A549 (cell line): ENCODE results near the gene PTGES. TPM values are rescaled to one million over a fixed set of nuclear protein-coding genes. Genes with fewer than 3 reads are reported as not detected.
A peak's percentile ranks its signal among the peaks of the same experiment; 100 is the strongest.
"Not testable (repeated sequence)": the region's sequence is repeated elsewhere in the genome, so short reads cannot be mapped to it uniquely, and the experiment has no call there.

Experiments
- ATAC-seq, 2 experiments: fragments of 200-7000 bp in 1 of 2; fragments of >200 bp in 1 of 2; cut with Nextera tagmentation in 1 of 2; cut with Tn5 transposase in 1 of 2; 3 replicates each; pipeline versions ENCODE4 v1.8.0 to v1.9.1; 2018 to 2020; ENCODE audit warnings: mild to moderate bottlenecking in 1 of 2, moderate library complexity in 1 of 2
- CTCF ChIA-PET: fragments of 300-600 bp; sonication (Branson Sonifier 250); formaldehyde crosslinking; extraction: SDS; loops from one replicate; lab custom pipeline; 2021; ENCODE audit warnings: antibody characterized with exemption, inconsistent platforms; lab: Yijun Ruan, JAX
- POLR2A ChIA-PET: fragments of 350-600 bp; formaldehyde crosslinking; extraction: SDS; loops from one replicate; lab custom pipeline; 2021; ENCODE audit warnings: antibody characterized with exemption, inconsistent platforms; lab: Yijun Ruan, JAX
- DNase-seq, 2 experiments: peaks; one replicate each; pipeline versions ENCODE4 v3.0.0 to v3.0.0-alpha.2; 2011 to 2016; ENCODE audit warnings: low read depth in 1 of 2, low spot score in 1 of 2
- FAIRE-seq: peaks from 2 replicates; lab custom pipeline; 2011; peaks lifted over from hg19 to GRCh38; lab: Jason Lieb, UNC
- H3K27ac ChIP-seq, 2 experiments: fragments of >200 bp; sonication (Bioruptor Twin); formaldehyde crosslinking; 3 replicates each; pipeline ENCODE4 v1.5.1; 2016 to 2017
- H3K4me1 ChIP-seq: fragments of >200 bp; sonication (Bioruptor Twin); formaldehyde crosslinking; 3 replicates; pipeline ENCODE4 v1.6.1; 2016
- H3K4me2 ChIP-seq: fragments of >200 bp; sonication (Bioruptor Twin); formaldehyde crosslinking; 3 replicates; pipeline ENCODE4 v1.6.1; 2016
- H3K4me3 ChIP-seq: fragments of >200 bp; sonication (Bioruptor Twin); formaldehyde crosslinking; 3 replicates; pipeline ENCODE4 v1.5.1; 2016
- H3K9me3 ChIP-seq: fragments of >200 bp; sonication (Bioruptor Twin); formaldehyde crosslinking; 3 replicates; pipeline ENCODE4 v1.6.1; 2016
- ATOH8 ChIP-seq: fragments of 250-450 bp; sonication (Bioruptor Pico); IDR thresholded peaks from 2 replicates; pipeline ENCODE4 v1.5.0; 2020; ENCODE audit warnings: low read depth, mild to moderate bottlenecking, moderate library complexity
- BHLHE40 ChIP-seq: IDR thresholded peaks from 2 replicates; pipeline ENCODE4 v1.6.1; 2012; ENCODE audit warnings: low read depth, low read length, inconsistent platforms
- CEBPB ChIP-seq, 2 experiments: fragments of >200 bp in 1 of 2; sonication (Bioruptor Twin) in 1 of 2; formaldehyde crosslinking in 1 of 2; IDR thresholded peaks; 2 replicates each; pipeline ENCODE4 v1.6.1; 2012 to 2016
- CHD4 ChIP-seq: fragments of 200-600 bp; sonication (generic); IDR thresholded peaks from 2 replicates; pipeline ENCODE4 v1.6.1; 2016; ENCODE audit warnings: antibody characterized with exemption, mild to moderate bottlenecking, borderline replicate concordance
- E2F6 ChIP-seq: IDR thresholded peaks from 2 replicates; pipeline ENCODE4 v1.6.1; 2012; ENCODE audit warnings: low read depth, borderline replicate concordance
- EHMT2 ChIP-seq: fragments of 200-600 bp; sonication (generic); IDR thresholded peaks from 2 replicates; pipeline ENCODE4 v1.6.1; 2016; ENCODE audit warnings: antibody characterized with exemption, low read depth, mild to moderate bottlenecking, moderate library complexity
- EP300 ChIP-seq, 2 experiments: fragments of >200 bp; sonication (Bioruptor Twin); formaldehyde crosslinking; IDR thresholded peaks; 2 replicates in 1 of 2; 3 replicates in 1 of 2; pipeline ENCODE4 v1.6.1; 2016 to 2017
- FOSL2 ChIP-seq, 2 experiments: fragments of 450-650 bp in 1 of 2; fragments of >200 bp in 1 of 2; sonication (Bioruptor Twin) in 1 of 2; formaldehyde crosslinking; IDR thresholded peaks; 2 replicates each; pipeline versions ENCODE4 v1.5.0 to v1.6.1; 2016 to 2020; ENCODE audit warnings: mild to moderate bottlenecking in 1 of 2, moderate library complexity in 1 of 2
- GATA3 ChIP-seq: IDR thresholded peaks from 2 replicates; pipeline ENCODE4 v1.6.1; 2012; ENCODE audit warnings: borderline replicate concordance
- HEYL ChIP-seq: fragments of 250-450 bp; sonication (Bioruptor Pico); IDR thresholded peaks from 2 replicates; pipeline ENCODE4 v1.8.0; 2021; ENCODE audit warnings: mild to moderate bottlenecking, moderate library complexity
- HOXB13 ChIP-seq: fragments of 250-450 bp; sonication (Bioruptor Pico); IDR thresholded peaks from 2 replicates; pipeline ENCODE4 v1.5.0; 2020; ENCODE audit warnings: low read depth, mild to moderate bottlenecking, moderate library complexity
- JUN ChIP-seq, 2 experiments: fragments of >200 bp; sonication (Bioruptor Twin); formaldehyde crosslinking; IDR thresholded peaks; 2 replicates in 1 of 2; 3 replicates in 1 of 2; pipeline ENCODE4 v1.6.1; 2016 to 2017
- JUNB ChIP-seq: fragments of >200 bp; sonication (Bioruptor Twin); formaldehyde crosslinking; IDR thresholded peaks from 2 replicates; pipeline ENCODE4 v1.6.1; 2016
- MAFK ChIP-seq: fragments of 450-650 bp; IDR thresholded peaks from 2 replicates; pipeline ENCODE4 v1.6.1; 2014; ENCODE audit not compliant: partially characterized antibody
- MAX ChIP-seq: IDR thresholded peaks from 2 replicates; pipeline ENCODE4 v1.6.1; 2012
- NFE2L2 ChIP-seq: fragments of 150-350 bp; conservative IDR thresholded peaks from 2 replicates; pipeline ENCODE4 v1.6.1; 2014; ENCODE audit warnings: low read length
- PBX3 ChIP-seq: IDR thresholded peaks from 2 replicates; pipeline ENCODE4 v1.6.1; 2012
- RARB ChIP-seq: fragments of 250-450 bp; sonication (Bioruptor Pico); IDR thresholded peaks from 2 replicates; pipeline ENCODE4 v1.8.0; 2021; ENCODE audit warnings: mild to moderate bottlenecking, moderate library complexity
- RFX5 ChIP-seq: fragments of 450-650 bp; IDR thresholded peaks from 2 replicates; pipeline ENCODE4 v1.7.1; 2014; ENCODE audit warnings: antibody characterized with exemption, mild to moderate bottlenecking, moderate library complexity
- TP53 ChIP-seq: fragments of 250-450 bp; sonication (Bioruptor Pico); IDR thresholded peaks from 2 replicates; pipeline ENCODE4 v1.5.0; 2021; ENCODE audit warnings: mild to moderate bottlenecking, moderate library complexity
- ZC3H11A ChIP-seq: fragments of 450-650 bp; IDR thresholded peaks from 2 replicates; pipeline ENCODE4 v1.6.1; 2014; ENCODE audit warnings: antibody characterized with exemption, mild to moderate bottlenecking
- ZNF302 ChIP-seq: fragments of 250-450 bp; sonication (Bioruptor Pico); IDR thresholded peaks from 2 replicates; pipeline ENCODE4 v1.9.0; 2021; ENCODE audit warnings: inconsistent platforms, mild to moderate bottlenecking, moderate library complexity
- ZSCAN20 ChIP-seq: fragments of 250-450 bp; sonication (Bioruptor Pico); IDR thresholded peaks from 2 replicates; pipeline ENCODE4 v1.8.0; 2022; ENCODE audit warnings: mild to moderate bottlenecking, moderate library complexity
- WGBS: methylation state at CpG from one replicate; pipeline ENCODE4 v1.1.6; 2017; ENCODE audit errors: missing lambda C conversion rate; 5-methylcytosine and 5-hydroxymethylcytosine counted together
- polyA plus RNA-seq, 4 experiments: library from polyadenylated mRNA; depleted of rRNA in 3 of 4; stranded (reverse); fragments of >200 nt; fragmentation: RNase III in 1 of 4; extraction: RNeasy Plus Mini Kit Qiagen cat#74134 plus additional on column Dnase treatment in 1 of 4; gene quantifications; 2 replicates in 3 of 4; 3 replicates in 1 of 4; pipeline ENCODE4 v1.2.3, GENCODE V29; 2011 to 2017

PTGES gene
- polyA plus RNA-seq, 2 of the 4 experiments (the other 2 are of a cell fraction) = 19.1 to 58.8 TPM

- no peak for TF ChIP-seq E2F6
Observed at GRCh38 chr9:129768486-129768885, 15.6 kb upstream of the PTGES start (continued).

GRCh38 chr9:129765764-129766317 lies 13.0 kb upstream of the PTGES start:
- ChIA-PET POLR2A (interaction anchor here (1.3 kb wide), 1 partner anchor 11 kb away, joined by 4 read pairs; no protein-coding TSS in a partner anchor), CTCF (interaction anchor here (0.9 to 10.0 kb wide), 9 partner anchors 9 to 123 kb away, joined by 3 to 76 read pairs (median 5); partner anchors contain the start of gene ASB6)
- FAIRE-seq (no peak), DNase-seq (no peak), ATAC-seq (no peak)
- H3K4me3 ChIP-seq = no peak overlapping the region
- TF ChIP-seq ZC3H11A (no peak), ZNF302 (CRISPR knock-in tag) (no peak), EHMT2 (no peak), CHD4 (no peak), RFX5 (no peak), EP300 (IDR thresholded peaks at IDR 0.05) (no peak), TP53 (CRISPR knock-in tag) (no peak), JUN (IDR thresholded peaks at IDR 0.05) (no peak), PBX3 (no peak)
- WGBS = 91% methylated on average over 4 of the region's 4 CpGs
- peak overlapping the region in 1 of 2 experiments; percentile 57; a peak in 2 of 6 replicates for H3K27ac ChIP-seq
- no peaks in the 10 kb centered on the region for H3K9me3 ChIP-seq
- H3K4me2 ChIP-seq = no peak overlapping the region
- peaks cover 25% of the 10 kb centered on the region for H3K4me1 ChIP-seq

GRCh38 chr9:129762985-129763926 lies 10.4 kb upstream of the PTGES start:
- ATAC-seq (no peak), FAIRE-seq (no peak), DNase-seq (no peak)
- H3K4me3 ChIP-seq = no peak overlapping the region
- peak overlapping the region; percentile 59 to 91 for H3K27ac ChIP-seq
- TF ChIP-seq ZNF302 (CRISPR knock-in tag) (0 out of 2 replicates have a peak, but pooled peaks have one; percentile 55), HOXB13 (no peak)
- WGBS = 90% methylated on average over 13 of the region's 13 CpGs
- H3K4me1 ChIP-seq = peaks cover 25% of the 10 kb centered on the region
- no peaks in the 10 kb centered on the region for H3K9me3 ChIP-seq
- ChIA-PET CTCF (interaction anchor here (1.1 to 10.0 kb wide), 6 partner anchors 10 to 37 kb away, joined by 4 to 76 read pairs (median 14); partner anchors contain the start of gene PTGES), POLR2A (interaction anchor here (1.3 to 3.3 kb wide), 2 partner anchors 9 to 14 kb away, joined by 3 to 27 read pairs; no protein-coding TSS in a partner anchor)
- peak overlapping the region; percentile 44; the same call in 2 of the 3 replicates for H3K4me2 ChIP-seq

- CTCF ChIA-PET = interaction anchor here (0.8 to 10.0 kb wide), 8 partner anchors 10 to 631 kb away, joined by 3 to 76 read pairs (median 6); no protein-coding TSS in a partner anchor
- 0 out of 2 replicates have a peak, but pooled peaks have one; percentile 45 for TF ChIP-seq ZSCAN20 (CRISPR knock-in tag)
- peak; percentile 65; the same call in 1 of the 2 replicates for TF ChIP-seq RARB (CRISPR knock-in tag)
- 0 out of 2 replicates have a peak, but pooled peaks have one; percentile 60 for TF ChIP-seq ATOH8 (CRISPR knock-in tag)
- peak in 1 of 2 experiments; percentile 46; a peak in 1 of 5 replicates for TF ChIP-seq EP300 (IDR thresholded peaks at IDR 0.05)
- TF ChIP-seq HEYL (CRISPR knock-in tag) = 0 out of 2 replicates have a peak, but pooled peaks have one; percentile 61
- TF ChIP-seq NFE2L2 = peak; percentile 23; the same call in 1 of the 2 replicates
- TF ChIP-seq BHLHE40 = 0 out of 2 replicates have a peak, but pooled peaks have one; percentile 4
- peak; percentile 73 for TF ChIP-seq MAFK
- TF ChIP-seq GATA3 = peak; percentile 56; the same call in 1 of the 2 replicates
- peak; percentile 51 for TF ChIP-seq MAX
- TF ChIP-seq CEBPB (IDR thresholded peaks at IDR 0.05) = peak; percentile 24 to 83; a peak in 3 of 4 replicates
- 0 out of 2 replicates have a peak, but pooled peaks have one; percentile 60 for TF ChIP-seq FOSL2 (IDR thresholded peaks at IDR 0.05)
- peak; percentile 99 for TF ChIP-seq FOSL2 (CRISPR knock-in tag; IDR thresholded peaks at IDR 0.05)
- TF ChIP-seq JUNB = peak; percentile 37; the same call in 1 of the 2 replicates
- ATAC-seq = peak; percentile 59 to 71; a peak in 4 of 6 replicates
- H3K4me1 ChIP-seq = peaks cover 25% of the 10 kb centered on the region
- not testable (repeated sequence) for H3K9me3 ChIP-seq, H3K4me3 ChIP-seq, FAIRE-seq
- POLR2A ChIA-PET = interaction anchor here (0.5 to 3.3 kb wide), 6 partner anchors 10 to 40 kb away, joined by 3 to 27 read pairs (median 3); partner anchors contain the start of gene PTGES
- peak overlapping the region; percentile 44 for H3K4me2 ChIP-seq
- peak in 1 of 2 experiments; percentile 91 for DNase-seq
- WGBS = 32% methylated on average over 13 of the region's 13 CpGs
- H3K27ac ChIP-seq = peak overlapping the region; percentile 59 to 91; a peak in 5 of 6 replicates
Observed at GRCh38 chr9:129762370-129762984, 9.6 kb upstream of the PTGES start.
